Adrenal gland (tissue), 5 donors: Measurements from ENCODE around the gene PNMA5.

Source experiments
- CTCF ChIP-seq, 6 experiments: fragments of 450-650 bp in 4 of 6; fragments of 200-600 bp in 2 of 6; sonication (generic) in 1 of 6; IDR thresholded peaks; 1 replicate in 5 of 6; 2 replicates in 1 of 6; pipeline versions ENCODE4 v1.5.1 to v1.8.0; 2016 to 2021; ENCODE audit warnings: antibody characterized with exemption in 6 of 6, mild to moderate bottlenecking in 2 of 6, moderate library complexity in 1 of 6
- POLR2A ChIP-seq, 2 donors: fragments of 450-650 bp; IDR thresholded peaks; one replicate each; pipeline ENCODE4 v1.6.1; 2017; ENCODE audit warnings: antibody characterized with exemption in 2 of 2, mild to moderate bottlenecking in 2 of 2, moderate library complexity in 1 of 2
- donor health status: DM: no; HTN: no; CAD: no.

GRCh38 chrX:152987801-152988200 is 6.1 kb downstream of the PNMA5 start:
- TF ChIP-seq CTCF (IDR thresholded peaks at IDR 0.05), result no peak
- no peak for TF ChIP-seq POLR2A (IDR thresholded peaks at IDR 0.05)
